Stimulated activated CD8-positive, alpha-beta memory T cell treated with anti-CD3 and anti-CD28 coated beads, Interleukin-12 subunit alpha, Interleukin-12 subunit beta, amount 100 ng/mL, for 24 hours (primary cell): ENCODE data around the gene MYMK.

ENCODE experiments used
- DNase-seq: peaks from one replicate; pipeline ENCODE4 v3.0.0-alpha.2; 2020; ENCODE audit errors: extremely low read depth

Gene MYMK

DNA sequence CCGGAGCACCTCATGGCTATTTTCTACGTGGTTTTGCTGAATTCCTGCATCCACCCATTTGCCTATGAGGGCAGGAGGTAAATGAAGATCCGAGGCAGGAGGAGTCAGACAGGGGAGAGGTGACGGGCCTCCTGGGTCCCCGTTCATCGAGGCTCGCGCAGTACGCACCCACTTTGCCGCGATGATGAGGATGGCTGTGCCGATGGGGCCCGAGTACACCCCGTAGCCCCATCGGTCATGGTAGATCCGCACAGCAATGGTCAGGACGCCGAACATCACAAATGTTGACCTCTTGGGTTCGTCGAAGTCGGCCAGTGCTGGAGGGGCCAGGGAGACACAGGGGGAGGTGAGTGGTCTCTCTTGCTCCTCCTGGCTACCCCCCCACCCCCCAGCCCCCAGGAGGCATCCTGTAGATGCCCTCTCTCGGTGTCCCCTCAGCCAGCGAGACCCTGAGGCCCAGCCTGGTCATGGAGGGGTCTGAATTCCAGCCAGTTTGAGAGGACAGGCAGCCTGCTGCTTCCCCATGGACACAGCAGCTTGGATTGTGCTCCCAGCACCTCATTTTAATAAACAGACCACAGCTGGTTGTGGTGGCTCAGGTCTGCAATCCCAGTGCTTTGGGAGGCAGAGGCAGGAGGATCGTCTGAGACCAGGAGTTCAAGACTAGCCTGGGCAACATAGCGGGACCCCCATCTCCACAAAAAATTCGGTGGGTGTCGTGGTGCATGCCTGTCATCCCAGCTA, 5.9 kb downstream of the MYMK start:
- DNase-seq: no peak

DNA sequence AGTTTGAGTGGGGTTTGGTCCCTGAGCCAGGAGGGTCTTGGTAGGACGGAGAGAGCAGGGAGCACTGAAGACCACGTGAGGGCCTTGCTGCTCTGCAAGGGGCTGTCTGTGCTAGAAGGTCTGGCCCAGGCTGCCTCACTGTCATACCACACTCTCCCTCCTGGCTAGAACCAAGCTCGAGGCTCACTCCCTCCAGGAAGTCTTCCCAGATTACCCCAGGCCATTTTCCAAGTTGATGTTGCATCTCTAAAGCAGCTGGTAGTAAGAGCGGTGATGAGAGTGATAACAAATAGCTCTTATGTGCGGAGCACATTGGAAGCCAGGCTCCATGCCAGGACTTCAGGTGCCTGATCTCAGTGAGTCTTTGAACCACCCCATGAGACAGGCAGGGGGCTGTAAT, 6.6 kb downstream of the MYMK start:
- DNase-seq: no peak

DNA sequence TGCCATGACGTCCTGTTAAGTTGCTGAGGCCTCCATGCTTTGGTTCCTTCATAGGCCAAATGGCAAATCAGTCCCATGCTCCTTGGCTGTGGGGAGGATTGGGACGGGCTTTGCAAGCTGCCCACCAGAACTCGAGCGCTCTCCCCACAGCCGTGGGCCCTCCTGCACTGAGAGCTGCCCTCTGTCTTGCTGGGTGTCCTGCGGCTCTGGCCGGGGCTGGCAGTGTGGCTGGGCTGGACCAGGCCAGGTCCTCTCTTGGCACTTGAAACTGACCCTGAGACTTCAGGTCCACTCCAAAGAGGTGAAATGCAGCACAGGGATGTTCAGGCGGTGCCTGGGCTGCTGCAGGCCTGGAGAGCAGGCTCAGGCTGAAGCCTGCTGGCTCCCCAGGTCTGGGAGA, 7.0 kb downstream of the MYMK start:
- DNase-seq: no peak

DNA sequence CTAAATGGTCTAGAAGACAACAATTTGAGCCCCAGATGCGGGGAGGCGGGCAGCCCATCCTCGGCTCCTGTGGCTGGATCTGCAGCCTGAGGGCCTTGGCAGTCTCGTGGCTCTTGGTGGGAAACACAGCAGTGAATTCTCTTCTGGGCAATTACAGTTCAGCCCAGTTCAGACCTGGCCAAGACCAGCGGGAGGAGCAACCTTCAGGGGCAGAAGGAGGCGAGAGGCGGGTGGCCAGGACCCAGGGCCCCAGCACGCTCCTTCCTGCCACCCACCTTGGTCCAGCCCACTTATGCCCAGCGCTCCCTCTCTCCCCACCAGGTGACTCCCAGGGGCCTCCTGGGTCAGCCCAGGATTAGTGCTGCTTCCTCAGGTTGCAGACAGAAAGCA, 7.8 kb downstream of the MYMK start:
- DNase-seq: no peak

DNA sequence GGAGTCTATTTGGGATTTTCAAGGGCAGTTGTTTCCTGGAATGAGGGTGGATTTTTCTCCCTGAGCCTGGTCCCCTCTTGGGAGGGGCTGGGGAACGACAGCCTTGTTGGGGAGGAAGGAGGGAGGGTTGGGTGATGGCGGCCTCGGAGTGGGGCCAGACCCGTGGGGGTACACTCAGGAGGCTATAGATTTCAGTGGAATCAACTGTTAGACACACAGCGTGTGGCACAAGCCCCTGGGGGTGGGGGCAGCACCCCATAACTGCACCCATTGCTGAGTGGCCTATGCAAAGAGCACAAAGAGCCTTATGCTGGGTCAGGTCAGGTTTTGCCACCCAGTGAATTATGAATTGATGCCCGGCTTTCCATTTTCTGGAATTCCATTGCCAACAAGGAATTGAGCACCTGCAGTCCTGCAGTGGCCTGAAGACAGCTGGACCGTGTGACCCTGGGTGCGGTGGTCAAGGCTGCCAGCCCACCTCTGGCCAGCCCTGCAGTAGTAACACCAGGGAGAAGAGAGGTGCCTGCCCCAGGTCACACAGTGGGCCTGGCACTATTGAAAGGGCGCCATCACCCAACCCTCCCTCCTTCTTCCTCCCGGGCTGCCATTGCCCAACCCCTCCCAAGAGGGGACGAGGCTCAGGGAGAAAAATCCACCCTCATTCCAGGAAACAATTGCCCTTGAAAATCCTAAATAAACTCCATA, 8.4 kb downstream of the MYMK start:
- DNase-seq: no peak

DNA sequence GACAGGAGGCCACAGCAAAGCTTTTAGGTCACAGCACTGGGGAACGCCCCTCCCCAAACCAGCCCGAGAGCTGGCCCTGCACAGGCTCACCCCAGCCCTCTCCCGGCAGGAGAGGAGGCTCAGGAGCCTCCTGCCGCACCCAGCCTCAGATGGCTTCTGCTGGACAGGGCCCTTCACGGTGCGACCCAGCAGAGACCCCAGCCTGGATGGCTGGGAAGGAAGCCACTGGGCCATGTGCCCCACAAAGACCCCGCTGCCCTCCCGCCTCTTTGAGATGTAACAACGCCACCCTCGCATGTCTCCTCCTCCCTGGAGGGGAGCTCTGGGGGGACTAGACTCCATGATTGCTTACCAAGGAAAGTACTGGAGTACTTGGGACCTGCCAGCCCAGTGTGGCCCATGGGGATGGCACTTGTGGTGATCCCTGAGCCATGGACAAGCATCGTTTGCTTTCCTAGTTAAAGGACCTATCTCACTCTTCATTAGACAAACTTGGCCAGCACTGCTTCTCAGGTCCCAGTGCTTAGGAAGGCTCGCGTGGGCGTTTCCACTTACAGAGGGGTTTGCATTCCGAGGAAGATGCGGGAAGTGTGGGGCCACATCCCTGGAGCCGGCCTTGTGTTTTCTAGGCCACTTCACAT, 9.0 kb downstream of the MYMK start:
- DNase-seq: no peak

DNA sequence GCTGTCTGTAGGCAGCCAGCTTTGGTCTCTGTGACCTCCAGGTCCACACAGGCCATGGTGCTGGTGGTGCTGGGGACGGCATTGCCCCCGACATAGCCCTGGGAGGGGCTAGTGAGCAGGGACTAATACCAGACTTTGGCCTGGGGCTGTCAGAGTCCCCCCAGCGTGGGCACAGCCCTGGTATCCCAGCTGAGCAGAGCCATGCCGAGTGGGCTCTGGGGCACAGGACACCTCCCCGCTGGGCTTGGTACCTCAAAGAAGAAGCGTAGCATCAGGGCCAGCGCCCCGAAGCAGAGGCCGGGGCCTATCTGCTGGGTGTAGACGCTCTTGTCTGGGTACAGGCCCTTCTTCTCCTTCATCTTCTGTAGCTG, 9.5 kb downstream of the MYMK start:
- DNase-seq: no peak

DNA sequence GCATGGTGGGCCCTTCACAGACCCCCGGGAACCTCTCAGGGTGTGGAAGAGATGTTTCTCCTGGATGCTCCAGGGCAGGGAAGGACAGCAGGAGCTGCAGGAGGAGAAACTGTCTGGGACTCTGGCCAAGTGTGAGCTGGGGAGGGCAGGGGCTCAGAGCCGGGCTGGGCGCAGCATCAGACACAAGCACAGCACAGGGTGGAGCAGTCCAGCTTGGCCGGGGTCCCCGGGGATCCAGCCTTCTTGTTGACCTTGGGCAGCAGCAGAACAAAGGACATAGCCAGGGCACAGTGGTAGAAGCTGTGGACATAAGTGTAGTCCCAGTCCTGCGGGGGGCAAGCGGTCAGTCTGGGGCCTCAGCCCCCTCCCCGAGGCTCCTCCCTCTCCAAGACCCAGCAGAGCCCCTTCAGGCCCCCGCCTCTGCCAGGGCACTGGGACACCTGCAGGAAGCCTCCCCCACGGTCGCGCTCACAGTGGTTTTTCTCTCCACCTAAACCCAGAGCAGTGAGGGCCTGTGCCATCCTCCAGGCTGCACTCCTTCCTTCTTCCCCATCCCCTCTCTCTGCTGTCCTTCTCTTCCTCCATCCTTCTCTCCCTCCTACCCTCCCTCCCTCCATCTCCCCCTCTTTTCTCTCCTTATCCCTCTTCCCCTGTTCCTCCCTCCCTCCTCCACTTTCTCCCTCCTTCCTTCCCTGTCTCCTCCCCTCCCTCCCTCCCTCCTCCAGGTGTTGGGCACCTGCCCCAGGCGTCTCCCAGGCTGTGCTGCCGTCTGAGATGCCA, 10.1 kb downstream of the MYMK start:
- DNase-seq: no peak

DNA sequence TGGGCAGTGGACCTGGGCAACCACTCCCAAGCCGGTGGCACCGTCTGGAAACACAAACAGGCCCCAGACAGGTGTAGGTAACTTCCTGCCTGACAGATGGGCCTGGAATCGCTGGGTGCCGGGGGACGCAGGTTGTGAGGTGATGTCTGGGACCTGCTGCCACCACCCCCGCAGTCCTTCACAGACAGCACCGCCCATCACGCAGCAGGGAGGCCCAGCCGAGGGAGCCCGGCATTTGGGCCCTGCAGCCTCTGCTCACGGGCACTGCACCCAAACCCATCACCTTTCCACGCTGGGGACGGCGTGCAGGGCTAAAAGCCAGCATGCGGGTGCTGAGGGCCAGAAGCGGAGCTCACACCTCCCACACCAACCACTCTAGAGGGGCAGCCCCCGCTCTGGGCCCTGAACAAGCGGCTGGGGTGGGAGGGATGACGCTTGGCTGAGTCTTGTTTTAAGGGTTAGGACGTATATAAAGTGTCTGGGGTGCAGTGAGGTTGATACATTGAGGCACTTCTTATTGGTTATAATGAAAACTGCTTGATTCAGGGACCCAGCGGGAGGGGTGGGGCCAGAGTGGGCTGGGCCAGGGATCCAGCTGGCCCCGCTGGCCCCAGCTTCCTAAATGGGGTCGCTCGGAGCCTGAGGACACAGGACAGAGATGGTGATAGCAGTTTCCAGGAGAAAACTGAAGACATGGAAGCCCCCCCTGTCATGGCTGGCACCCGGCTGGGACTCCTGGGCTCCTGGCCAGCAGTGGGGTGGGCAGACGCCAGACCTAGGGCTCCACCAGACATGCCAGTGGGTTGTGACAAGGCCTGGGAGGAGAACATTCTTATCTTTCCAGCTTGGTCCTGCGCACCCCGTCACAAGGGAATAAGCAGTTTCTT, 11.3 kb downstream of the MYMK start:
- no peak for DNase-seq

DNA sequence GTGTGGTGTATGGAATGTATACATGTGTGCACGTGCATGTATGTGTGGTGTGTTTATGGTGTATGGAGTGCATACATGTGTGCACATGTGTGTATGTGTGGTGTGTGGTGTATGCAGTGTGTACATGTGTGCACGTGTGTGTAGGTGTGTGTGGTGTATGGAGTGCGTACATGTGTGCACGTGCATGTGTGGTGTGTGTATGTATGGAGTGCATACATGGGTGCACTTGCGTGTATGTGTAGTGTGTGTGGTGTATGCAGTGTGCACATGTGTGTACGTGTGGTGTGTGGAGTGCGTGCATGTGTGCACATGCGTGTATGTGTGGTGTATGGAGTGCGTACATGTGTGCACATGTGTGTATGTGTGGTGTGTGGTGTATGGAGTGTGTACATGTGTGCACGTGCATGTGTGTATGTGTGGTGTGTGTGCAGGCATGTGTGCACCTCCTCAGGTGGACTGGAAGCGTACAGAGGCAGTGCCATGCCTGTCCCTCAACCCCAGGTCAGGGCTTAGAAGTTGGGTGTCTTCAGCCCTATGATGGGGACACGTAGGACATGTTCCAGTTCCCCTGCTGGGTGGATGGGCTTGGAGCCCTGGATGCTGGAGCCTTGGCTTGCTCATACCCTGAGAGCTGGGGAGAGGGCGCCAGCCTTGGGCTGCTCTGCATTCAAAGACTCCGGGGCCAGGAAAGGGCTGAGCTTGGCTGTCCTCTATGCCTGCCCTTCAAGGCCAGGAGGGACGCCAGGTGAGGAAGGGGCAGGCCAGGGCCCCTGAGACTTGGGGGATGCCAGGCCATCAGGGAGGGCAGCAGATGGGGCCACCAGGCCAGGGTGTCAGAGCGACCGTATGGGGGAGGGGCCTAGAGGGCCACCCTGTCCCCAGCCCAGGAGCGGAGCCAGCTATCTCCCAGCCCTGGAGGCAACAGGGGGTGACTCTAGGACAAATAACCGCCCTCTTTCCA, 12.2 kb downstream of the MYMK start:
- DNase-seq: no peak

DNA sequence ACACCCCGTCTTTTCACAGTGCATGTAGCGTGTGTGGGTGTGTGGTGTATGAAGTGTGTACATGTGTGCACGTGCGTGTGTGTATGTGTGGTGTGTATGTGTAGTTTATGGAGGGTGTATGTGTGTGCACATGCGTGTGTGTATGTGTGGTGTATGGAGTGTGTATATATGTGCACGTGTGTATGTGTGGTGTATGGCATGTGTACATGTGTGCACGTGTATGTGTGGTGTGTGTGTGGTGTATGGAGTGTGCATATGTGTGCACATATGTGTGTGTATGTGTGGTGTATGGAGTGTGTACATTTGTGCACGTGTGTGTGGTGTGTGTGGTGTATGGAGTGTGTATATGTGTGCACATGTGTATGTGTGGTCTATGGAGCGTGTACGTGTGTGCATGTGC, 13.2 kb downstream of the MYMK start:
- DNase-seq: no peak

DNA sequence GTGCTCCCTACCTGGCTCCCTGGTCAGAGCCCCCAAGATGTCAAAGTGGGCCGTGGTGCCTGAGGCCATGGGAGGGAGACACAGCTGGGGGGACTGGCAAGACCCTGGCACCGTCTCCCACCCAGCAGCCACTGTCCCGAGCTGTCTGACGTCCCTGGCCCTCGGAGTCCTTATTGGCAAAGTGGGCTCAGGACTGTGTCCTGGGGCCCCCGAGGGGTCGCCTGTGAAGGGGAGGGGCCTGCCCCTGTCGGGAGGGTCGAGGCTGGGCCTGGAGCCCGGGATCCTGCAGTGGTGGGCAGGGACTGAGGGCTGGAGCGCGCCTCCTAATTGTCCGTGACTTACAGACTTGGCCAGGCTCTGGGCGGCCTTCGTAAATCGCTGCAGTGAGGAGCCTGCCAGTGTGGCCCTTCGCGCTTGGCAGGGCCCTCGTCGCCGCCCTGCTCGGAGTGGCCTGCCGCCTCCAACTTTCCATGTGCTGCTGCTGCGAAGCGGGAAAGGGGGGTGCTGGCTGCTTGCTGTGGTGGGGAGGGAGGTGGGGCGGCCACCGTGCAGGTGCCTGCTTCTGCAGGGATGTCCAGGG, 13.7 kb downstream of the MYMK start:
- DNase-seq: no peak

DNA sequence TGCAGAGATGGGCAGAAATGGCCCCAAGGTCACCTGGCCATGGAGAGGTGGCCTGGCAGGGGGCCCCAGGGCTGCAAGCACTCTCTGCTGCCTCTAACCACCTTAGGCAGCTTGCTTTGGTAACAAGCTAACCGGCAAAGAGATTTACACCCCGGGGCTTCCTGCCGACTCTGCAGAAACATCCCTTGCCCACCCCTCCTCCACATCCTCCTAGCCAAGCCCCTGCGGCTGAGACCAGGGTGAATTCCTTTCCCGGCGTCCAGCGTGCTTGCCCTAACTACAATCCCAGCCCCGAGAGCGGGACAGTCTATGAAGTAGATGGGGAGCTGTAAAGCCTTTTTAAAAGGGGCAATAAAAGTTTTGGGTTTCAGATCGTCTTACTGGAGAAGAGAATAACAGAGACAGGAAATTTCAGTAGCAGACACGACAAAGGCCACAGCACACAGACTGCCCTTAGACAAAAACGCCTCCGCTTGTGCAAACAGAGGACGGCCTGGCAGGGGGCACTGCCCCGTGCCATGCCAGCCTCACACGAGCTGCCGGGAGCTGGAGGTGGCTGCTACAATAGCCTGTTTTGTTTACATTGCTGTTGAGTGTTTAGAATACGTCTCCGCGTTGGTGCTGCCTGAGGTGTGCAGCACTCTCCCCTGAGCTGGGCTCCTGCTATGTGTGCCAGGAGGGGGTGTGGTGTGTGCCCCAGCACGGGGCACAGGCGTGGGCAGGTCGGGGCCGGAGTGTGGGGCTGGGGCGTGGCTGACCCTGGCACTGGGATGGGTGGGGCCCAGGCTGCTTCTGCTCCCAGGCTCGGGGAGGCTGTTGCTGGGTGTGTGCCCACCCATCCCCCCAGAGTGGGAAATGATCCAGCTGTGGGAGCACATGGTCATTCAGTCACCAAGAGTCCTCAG, 15.3 kb downstream of the MYMK start:
- DNase-seq: no peak

DNA sequence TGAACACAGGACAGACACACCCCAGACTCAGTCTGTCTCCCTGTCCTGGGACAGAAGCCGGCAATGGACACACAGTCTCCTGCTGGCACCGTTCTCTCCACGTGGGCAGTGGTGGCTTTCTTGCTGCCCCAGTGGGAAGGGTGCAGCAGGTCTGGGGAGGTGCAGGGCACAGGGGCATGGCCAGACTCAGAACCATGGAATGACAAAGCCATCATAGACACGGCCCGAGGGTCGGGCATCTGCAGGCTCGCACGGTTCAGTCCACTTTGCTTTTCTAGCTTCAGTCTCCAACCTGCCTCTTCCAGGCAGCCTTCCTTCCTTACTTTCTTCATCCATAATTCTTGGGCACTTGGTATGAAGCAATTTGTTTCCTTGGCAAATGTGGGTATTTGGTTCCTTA, 16.7 kb downstream of the MYMK start:
- DNase-seq: no peak

DNA sequence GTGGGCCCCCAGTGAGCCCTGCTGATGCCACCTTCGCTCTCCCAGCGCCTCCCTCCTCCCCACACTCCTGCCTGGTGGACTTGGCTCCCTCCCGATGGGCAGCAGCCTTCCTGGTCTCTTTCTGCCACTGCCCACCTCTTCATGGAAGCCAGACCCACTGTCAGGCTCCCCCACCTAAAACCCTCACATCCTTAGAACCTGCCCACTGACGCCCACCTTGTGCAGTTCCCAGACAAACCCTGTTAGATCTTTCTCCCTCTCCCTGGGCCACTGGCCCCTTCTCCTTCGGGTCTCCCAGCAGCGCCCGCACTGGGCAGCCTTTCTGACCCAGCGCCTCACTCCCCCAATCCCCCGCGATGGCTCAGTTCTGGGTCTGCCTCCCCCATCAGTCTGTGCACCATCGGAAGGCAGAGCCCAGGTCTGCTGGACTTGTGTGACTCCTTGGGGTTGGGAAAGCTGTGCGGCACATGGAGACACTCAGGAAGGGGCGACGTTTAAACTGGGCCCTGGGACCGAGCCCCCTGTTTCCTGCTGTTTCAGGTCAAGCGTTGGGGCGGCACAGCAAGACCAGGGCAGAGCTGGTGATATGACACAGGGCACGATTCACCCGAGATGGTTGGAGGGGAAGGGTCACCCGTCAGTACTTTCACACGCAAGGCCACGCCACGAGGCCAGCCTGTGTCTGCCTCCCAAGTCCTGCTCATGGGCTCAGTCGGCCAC, 17.4 kb downstream of the MYMK start:
- no peak for DNase-seq

DNA sequence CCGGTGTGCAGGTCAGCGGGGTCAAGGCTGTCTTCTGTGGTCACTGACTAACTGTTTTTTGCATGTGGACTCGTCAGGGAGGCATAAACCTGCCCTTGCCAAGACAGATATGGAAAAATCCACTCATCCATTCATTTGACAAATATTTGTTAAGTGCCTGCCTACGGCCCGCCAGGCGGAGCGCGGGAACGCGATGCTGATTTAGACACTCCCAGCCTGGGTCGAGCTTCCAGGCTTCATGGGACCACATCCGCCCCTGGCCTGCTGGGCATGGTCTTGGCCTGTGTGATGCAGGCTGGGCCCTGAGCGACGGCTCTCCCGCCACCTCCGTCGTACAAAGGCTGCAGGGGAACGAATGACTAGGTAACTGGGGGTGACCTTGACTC, 18.1 kb downstream of the MYMK start:
- no peak for DNase-seq

DNA sequence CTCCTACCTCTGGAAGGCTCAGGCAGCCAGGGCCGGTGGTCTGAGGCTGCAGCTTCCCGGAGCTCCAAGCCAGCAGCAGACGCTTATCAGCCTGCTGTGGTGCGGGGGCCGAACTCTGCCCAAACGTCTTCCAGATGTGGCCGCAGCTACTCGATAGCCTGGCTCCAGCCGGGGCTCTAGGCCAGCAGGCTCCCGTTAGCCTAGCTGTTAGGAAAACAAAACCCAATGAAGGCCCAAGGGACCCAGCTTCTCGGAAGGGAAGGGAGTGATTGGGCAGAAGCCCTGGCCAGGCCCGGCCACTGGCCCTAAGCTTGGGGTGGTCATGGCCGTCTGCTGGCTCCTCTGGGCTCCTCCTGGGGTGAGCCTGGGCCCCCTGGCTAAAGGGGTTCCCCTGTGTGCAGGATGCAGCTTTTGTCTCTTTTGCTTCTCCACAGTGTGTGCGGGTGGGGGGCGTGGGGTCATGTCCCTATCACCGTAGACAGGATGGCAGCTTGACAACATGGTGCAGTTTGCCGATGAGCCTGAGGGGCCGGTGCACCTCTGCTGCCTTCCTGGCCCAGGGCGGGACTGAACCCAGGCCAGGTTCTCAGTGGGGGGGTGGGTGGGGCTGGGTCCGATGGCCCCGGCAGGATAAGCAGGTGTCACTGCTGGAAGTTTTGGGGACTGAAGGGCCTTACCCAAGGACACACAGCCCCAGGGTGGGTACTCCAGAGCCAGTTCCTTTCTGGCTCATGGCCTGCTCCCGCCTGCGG, 18.7 kb downstream of the MYMK start:
- no peak for DNase-seq
